ENCODE results near the gene PPP2R2C.

PPP2R2C gene

DNA sequence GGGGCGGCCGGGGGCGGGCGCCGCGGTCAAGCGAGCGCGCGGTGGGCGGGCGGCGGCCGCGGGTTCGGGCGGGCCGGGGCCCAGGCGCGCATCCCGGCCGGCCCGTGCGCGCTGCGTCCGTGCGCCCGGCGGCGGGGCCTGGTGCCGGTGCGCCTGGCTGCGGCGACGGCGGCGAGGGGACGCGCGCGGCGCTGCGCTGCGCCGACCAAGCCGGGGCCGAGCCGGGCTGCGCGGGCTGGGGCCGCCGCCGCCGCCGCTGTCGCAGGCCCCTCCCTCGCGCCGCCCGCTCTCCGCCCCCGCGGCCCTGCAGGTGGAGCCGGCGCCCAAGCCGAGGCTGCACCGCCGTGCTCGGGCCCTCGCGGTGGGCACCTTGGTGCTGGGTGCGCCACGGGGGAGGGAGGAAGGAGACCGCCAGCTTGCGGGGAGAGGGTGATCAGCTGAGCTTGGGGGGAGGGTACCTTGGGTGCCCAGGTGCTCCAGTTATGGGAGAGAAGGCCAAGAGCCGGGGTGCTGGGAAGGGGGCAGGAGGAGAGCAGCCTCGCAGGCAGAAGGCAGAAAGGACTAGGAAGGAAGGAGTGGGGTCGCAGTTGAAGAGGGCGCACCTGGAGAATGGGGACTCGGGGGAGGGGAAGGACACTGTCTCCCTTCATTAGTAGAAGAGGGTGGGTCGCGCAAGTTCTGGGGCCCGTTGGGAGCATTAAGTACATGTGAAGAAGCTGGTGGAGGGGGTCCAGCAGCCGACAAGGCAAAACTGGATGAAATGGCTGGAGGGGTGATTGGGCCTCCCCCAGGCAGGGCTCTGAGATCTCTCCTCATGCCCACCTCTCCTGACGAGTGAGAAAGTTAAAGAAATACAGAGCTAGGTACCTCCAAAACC, at the start of gene PPP2R2C:
PPP2R2C (minus strand) TSS at position 228 of the 877 bp plus-strand sequence. CDS start 385 bp downstream, outside the sequence.
- DNase-seq (ENCODE audit: low read depth, low spot score), result no peak

DNA sequence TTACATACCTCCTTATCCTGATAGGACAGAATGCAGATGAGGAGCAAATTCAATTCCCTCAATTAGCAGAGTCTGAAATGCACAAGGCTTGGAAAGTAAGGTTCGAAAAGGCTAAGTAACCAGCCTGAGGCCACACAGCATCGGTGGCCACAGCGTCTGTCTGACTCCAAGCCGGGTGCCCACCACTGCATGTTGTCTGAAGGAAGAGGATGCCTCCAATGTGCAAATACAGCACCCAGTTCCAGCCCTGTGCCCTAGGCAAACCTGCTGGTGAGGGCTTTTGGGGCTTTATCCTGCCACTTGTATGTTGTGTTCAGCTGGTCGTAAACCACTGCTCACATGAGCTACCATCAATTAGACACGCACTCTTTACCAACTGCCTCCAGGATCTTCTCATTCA, 48.6 kb upstream of the PPP2R2C start:
- no peak for DNase-seq (ENCODE audit: low read depth, low spot score)

DNA sequence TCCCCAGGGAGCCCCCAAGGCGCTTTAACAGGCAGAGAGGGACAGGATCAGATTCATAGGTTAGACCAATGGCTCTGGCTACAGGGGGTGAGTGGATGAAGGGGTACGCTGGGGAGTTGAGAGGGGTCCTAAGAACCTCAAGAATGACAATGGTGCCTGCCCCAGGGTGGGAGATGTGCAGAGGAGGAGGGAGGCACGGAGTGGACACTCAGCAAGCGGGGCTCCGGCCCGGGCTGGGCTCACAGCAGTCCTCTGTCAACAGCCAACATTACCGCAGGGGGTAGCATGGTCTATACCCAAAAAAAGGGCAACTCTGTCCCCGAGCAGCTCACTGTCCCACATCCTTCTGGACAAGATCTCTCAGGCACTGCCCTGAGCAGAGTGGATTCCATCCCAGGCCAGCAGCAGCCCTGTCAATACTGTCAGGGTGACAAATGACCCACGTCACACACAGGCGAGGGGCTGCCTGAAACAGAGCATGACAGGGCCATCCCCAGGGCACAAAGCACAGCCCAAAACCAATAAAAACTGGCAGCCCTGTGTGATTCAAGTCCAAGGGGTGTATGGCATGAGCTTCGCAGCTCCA, 47.7 kb upstream of the PPP2R2C start:
- no peak for DNase-seq (ENCODE audit: low read depth, low spot score)

DNA sequence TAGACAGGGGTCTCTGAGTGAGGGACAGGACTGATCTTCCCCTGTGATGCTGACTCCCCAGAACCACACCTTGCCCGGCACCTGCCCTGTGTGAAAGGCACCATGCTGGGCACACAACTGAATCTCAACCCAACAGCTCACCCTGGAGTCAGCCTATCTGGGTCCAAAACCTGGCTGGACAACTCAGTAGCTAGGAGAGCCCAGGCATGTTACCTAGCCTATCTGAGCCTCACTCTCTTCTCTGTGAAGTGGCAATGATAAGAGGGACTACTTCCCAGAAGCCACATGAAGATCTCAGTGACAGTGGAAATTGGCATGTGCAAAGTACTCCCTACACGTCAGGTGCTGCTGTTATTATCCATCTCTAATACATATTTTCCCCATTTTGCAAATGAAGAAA, 44.8 kb upstream of the PPP2R2C start:
- DNase-seq (ENCODE audit: low read depth, low spot score), result no peak

DNA sequence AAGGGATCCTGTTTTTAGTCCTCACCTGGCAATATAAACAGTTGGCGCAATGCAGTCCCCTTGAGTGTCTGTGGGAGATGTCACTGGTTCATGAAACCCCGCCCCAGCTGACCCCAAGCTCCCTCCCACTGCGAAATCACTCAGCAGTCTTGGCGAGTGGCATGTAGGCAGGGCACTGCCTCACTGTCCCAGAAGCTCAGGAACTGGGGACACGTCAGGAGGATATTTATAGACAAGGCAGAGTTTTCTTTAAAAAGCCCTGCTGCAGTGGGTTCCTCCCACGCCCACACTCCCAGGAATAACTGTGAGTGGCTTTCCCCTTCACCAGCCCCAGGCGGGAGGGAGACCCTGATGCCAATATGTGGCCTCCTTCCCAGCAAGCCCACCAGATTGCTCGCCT, 44.3 kb upstream of the PPP2R2C start:
- DNase-seq (ENCODE audit: low read depth, low spot score), result no peak

DNA sequence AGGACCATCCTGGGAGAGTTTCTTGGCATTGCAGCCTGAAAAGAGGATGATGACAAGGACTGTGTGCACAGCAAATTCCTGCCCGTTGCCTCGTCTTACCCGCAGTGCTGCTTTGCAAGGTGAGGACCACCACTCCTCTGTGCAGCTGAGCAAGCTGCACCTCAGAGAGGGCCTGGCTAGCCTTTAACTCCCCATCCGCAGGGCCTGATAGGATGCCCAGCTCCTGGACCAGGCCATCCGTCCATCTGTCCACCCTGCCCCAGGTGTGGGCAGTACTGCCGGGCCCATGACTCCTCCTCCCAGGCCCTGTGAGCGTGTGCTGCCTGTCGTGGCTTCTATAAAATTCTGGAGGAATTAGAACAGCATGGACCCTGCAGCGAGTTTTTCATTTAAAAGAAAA, 43.9 kb upstream of the PPP2R2C start:
- DNase-seq (ENCODE audit: low read depth, low spot score), result no peak

DNA sequence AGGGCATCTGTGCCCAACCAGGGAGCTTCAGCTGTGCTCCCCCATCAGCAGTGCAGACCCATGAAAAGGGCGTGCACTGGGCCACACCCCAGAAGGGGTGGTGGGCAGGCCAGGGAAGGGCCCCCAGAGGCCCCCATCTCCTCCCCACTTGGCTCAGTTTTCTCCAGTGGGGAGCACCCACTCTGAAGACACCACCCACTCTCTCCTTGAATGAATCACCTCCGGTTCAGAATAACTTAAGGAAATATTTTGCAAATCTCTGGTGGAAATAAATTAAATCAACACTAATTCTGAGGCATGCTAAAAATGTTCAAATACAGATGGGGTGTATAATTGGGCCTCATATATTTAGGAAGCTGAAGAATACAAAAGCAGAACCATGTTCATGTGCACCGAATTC, 41.3 kb upstream of the PPP2R2C start:
- no peak for DNase-seq (ENCODE audit: low read depth, low spot score)

DNA sequence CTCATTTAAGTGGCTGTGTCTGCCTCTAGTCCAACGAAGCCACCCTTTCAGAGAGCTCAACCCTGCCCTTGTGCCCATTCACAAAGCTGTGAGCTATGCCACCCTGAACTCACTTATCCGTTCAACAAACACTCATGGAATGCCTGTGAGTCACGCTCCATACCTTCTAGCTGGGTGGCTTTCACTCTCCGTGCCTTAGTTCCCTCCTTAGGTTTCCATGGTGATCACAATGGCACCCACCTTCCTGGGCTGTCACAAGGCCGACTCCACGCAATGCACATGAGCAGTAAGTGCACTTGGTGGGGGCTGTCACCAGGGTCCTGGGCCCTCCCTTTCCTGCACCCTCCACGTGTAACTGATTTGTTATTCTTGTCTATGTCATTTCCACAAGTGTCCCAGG, 37.2 kb upstream of the PPP2R2C start:
- DNase-seq (ENCODE audit: low read depth, low spot score), result no peak

DNA sequence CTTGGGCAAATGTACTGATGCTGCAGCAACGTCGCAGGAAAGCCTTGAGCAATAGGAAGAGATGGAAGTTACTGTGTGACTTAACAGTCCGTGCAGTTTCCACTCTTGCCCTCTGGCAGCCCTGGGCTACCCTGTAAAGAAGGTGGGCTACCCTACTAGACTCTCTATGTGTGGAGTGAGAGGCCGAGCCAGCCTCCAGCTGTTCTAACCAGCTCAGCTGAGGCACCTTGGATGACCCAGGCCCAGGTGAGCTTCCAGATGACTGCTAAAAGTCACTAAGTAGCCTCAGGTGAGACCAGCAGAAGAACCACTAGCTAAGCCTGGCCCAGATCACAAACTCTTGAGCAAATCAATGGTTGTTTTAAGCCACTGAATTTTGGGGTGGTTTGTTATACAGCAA, 34.9 kb upstream of the PPP2R2C start:
- DNase-seq (ENCODE audit: low read depth, low spot score), result no peak

DNA sequence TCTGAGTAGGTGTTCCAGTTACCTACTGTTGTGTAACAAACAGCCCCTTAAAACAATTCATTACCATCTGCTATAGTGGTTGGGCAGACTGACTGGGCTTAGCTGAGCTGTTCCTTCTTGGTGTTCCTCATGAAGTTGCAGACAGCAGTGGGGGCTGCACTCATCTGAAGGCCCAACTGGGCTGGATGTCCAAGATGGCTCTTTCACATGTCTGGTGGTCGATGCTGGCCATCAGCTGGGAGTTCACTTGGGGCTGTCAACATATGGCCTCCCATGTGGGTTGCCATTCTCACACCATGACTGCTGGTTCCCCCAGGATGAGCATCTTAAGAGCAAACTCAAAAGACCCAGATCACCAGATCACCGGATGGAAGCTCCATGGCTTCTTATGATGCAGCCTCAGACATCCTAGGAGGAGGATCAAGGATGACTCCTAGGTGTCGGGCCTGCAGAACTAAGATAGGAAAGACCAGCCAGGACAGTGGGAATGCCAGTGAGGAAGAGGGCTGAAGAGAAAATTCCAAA, 34.3 kb upstream of the PPP2R2C start:
- no peak for DNase-seq (ENCODE audit: low read depth, low spot score)

DNA sequence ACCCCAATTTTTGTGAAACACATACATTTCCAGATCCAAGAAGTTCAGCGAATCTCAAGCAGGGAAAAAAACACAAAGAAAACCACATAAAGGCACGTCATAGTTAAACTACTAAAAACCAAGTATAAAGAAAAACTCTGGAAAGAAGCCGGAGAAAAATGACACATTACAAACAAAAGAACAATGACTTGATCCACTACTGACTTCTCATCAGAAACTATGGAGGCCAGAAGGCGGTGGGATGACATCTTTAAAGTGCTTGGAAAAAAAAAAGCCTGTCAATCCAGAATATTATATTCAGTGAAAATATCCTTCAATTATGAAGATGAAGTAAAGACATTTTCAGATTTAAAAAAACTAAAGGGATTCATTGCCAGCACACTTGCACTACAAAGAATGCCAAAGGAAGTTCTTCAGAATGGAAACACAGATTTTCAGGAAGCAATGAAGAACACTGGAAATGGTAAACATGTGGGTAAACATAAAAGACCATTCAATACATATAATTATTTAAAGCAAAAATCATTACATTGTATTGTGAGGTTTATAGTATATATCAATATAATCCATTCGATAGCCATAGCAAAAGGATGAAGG, 32.6 kb upstream of the PPP2R2C start:
- DNase-seq (ENCODE audit: low read depth, low spot score), result no peak

DNA sequence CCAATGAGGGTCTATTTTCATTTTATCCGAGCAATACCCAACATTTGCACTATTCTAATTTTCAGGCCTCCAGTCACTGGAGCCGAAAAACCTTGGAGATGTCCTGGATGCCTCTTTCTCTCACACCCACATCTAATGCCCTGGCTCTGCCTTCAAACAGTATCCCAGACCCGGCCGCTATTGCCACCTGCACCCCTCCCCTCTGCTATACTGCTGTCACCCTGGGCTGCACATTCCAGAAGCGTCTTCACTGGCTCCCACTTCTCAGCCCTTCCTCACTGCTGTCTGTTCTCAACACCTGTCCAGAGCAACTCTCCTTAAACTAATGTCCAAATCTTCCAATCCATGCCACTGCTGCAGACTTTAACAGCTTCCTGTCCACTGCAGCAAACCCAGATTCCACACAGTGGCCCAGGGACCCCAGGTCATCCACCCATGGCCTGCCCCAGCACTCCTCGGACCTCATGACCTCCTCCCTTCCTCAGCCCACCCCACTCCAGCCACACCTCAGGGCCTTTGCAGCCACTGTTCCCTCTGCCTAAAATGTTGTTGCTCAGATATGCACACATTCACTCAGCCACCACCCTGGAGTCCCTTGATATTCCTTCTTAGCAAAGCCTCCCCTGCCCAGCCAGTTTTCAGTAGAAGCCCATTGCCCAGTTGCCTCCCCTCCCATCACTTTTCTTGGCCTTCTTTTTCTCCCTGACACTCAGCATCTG, 30.5 kb upstream of the PPP2R2C start:
- no peak for DNase-seq (ENCODE audit: low read depth, low spot score)

DNA sequence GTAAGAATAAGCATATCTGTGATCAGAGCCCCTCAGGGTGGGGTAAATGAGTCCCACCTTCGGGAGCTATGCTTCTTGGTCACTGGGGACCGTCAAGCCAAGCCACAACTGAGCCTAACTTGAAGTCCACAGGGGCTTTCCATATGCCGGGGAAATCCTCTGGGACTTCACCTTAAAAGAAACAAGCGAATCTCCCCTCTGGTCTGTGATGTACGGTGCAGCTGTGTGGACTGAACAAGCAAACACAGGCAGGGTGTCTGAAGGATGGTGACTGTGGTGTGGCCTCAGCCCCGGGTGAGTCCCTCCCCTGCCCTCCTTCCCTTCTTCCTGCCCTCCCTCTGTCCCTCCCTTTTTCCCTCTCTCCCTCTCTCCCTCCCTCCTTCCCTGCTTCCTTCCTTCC, 29.7 kb upstream of the PPP2R2C start:
- DNase-seq (ENCODE audit: low read depth, low spot score), result no peak

DNA sequence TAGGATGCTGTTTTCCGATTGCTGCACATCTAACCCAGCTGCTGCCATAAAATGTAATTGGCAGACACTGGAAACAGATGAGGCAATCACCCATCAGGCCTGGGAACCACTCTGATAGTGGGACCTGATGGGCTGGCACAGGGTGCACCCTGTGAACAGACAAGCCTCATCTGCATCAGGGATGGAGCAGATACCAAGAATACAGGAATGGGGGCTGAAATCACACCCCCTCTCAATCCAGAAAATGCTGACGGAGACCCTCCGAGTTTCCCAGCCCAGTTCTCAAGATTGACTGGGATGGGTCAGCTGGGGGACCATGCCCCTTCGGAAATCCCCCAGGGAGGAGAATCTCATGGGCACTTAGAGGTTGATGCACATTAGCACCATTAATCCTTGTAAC, 28.8 kb upstream of the PPP2R2C start:
- DNase-seq (ENCODE audit: low read depth, low spot score), result no peak

DNA sequence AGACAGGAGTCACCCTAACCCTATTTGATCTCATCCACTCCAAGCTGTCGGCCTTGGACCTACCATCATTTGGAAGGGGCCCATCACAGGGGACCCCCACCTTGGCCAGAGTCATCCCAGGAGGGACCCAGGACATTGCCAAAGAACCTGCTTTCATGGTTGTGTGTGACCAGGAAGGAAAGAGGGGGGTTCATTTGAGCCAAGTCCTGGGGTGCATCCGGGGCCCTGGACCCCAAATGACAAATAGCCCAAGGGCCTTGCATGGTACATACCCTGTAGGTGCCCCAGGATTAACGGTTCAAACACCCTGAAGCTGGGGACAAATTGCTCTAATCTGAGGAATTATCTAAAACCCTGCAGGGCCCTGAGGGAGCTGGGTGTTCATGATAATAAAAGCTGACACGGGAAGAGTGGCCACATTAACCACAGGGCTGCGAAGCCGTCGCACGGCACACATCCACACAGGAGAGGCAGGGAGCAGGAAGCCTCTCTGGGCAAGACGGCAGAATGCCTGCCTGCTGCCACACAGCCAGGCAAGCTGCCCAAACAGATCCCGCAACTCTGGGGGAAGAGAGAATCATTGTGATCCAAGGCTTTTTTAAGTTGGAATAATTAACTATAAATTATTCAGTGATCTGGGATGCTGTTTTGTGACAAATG, 28.2 kb upstream of the PPP2R2C start:
- no peak for DNase-seq (ENCODE audit: low read depth, low spot score)

DNA sequence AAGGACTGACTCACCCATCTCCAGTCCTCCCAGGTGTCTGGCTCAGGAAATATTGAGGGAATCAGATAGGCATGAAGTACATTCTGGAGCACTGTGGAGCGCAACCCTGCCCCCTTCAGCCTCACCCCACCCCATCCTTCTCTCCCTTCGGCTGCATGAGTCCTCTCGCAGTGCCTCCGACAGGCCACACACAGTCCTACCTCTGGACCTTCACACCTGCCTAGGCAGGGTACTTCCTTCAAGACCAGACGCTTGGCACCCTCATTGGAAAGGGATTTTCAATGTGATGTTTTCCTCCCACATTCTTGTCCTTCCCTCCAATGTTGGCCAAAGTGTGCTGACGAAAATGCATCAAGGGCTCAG, 26.8 kb upstream of the PPP2R2C start:
- DNase-seq (ENCODE audit: low read depth, low spot score), result no peak

DNA sequence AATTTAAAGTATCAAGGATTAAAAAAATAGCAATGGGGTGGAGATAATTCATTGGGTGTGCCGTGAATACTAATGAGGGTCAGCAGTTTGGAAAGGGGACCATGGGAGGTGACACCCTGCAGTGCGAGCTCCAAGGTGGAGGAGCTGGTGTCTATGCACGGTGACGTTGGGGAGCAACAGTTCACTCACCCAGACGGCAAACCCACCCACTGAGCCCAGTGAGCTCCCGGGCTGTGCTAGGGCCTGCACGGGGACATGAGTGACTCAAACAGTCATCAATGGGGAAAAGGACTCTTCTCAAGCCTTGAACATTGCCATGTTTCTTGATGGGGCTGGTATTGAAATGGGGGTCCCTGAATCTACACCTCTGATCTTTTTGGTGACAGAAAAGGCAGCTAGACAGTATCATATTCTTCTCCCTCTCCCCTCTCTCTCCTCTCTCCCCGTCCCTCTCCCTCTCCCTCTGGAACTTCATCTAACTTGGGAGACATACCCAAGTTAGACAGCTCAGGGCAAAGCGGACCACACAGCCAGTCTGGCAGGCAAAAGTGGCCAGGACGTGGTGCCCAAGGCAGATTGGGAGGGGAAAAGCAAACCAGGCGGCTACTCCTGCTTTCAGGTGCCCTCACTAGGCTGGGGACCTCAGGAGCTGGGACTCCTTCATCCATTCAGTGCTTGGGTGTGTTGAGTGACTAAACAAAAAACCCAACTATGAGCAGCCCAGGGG, 26.3 kb upstream of the PPP2R2C start:
- DNase-seq (ENCODE audit: low read depth, low spot score), result no peak

DNA sequence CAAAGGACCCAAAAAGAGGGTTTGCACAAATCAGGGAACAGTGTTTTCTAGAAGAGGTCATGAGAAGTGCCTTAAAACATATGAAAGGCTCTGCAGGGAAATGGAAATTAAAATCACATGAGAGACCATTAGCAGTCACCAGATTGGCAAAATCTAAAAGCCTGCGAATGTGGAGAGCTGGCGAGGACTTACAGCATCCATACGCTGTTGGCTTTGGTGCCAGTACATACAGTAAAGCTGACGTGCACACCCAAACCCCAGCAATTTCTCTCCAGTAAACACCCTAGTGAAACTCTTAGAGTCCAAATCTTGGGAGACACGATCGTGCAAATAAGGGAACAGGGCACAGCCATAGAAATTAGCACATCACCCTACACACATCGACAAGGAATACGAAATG, 25.4 kb upstream of the PPP2R2C start:
- no peak for DNase-seq (ENCODE audit: low read depth, low spot score)

DNA sequence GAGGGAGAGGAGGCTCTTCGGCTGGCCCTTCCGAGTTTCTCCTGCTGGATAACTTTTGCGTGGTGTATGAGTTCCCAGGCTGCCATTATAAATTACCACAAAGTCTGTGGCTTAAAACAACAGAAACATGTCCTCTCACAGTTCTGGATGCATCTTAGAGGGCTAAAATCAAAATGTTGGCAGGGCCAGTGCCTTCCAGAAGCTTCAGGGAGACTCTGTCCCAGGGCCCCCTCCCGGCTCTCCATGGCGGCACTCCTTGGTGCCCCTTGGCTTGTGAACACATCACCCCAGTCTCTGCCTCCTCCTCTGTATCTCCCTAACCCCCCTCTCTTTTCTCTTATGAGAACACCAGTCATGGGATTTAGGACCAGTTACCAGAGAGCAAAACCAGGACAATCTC, 23.3 kb upstream of the PPP2R2C start:
- DNase-seq (ENCODE audit: low read depth, low spot score), result no peak

DNA sequence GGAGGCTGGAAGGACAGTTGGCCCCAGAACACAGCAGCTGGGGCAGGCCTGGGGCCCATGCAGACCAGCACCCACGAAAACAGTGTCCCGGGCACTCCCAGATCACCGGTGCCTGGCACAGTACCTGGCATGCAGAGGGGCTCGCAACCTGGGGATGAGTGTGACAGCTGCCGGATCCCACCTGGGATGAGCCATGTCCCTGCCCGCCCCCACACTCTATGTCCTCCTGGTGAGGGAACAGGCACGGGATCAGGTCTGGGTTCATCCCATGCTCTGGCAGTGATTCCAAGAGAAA, 22.8 kb upstream of the PPP2R2C start:
- DNase-seq (ENCODE audit: low read depth, low spot score), result no peak
